HEK293T (cell line): ENCODE measurements around the gene RALGPS2.

Source experiments
- ARNT ChIP-seq: fragments of 450-650 bp; IDR thresholded peaks from 2 replicates; pipeline ENCODE4 v1.6.1; 2017; ENCODE audit warnings: mild to moderate bottlenecking
- ELF4 ChIP-seq: fragments of 450-650 bp; IDR thresholded peaks from 2 replicates; pipeline ENCODE4 v1.6.1; 2017; ENCODE audit warnings: antibody characterized with exemption
- FOXA1 ChIP-seq: fragments of 450-650 bp; IDR thresholded peaks from 2 replicates; pipeline ENCODE4 v1.6.1; 2016; ENCODE audit warnings: mild to moderate bottlenecking
- FOXK2 ChIP-seq: fragments of 450-650 bp; IDR thresholded peaks from 2 replicates; pipeline ENCODE4 v1.6.1; 2016; ENCODE audit warnings: mild to moderate bottlenecking
- FOXM1 ChIP-seq: fragments of 450-650 bp; IDR thresholded peaks from 2 replicates; pipeline ENCODE4 v1.6.1; 2017; ENCODE audit warnings: mild to moderate bottlenecking, borderline replicate concordance
- LEF1 ChIP-seq: fragments of 450-650 bp; IDR thresholded peaks from 2 replicates; pipeline ENCODE4 v1.6.1; 2017; ENCODE audit warnings: mild to moderate bottlenecking, borderline replicate concordance
- PKNOX1 ChIP-seq: fragments of 450-650 bp; IDR thresholded peaks from 2 replicates; pipeline ENCODE4 v1.6.1; 2016
- SP1 ChIP-seq: fragments of 450-650 bp; IDR thresholded peaks from 2 replicates; pipeline ENCODE4 v1.6.1; 2017
- SUZ12 ChIP-seq: fragments of 450-650 bp; IDR thresholded peaks from 2 replicates; pipeline ENCODE4 v1.6.1; 2016; ENCODE audit warnings: mild to moderate bottlenecking
- TARDBP ChIP-seq: fragments of 450-650 bp; IDR thresholded peaks from 2 replicates; pipeline ENCODE4 v1.6.1; 2016
- ZNF384 ChIP-seq: fragments of 450-650 bp; IDR thresholded peaks from 2 replicates; pipeline ENCODE4 v1.6.1; 2016

GRCh38 chr1:178871551-178872320, 146.7 kb downstream of the RALGPS2 start:
- TF ChIP-seq FOXA1 (no peak), SP1 (no peak), SUZ12 (no peak), FOXM1 (no peak), ARNT (no peak), TARDBP (no peak), ZNF384 (no peak), FOXK2 (no peak), ELF4 (no peak), PKNOX1 (no peak), LEF1 (no peak)
